Kidney (tissue), 14 donors: ENCODE results near the gene ROR1. TPM values are rescaled to one million over a fixed set of nuclear protein-coding genes. Genes with fewer than 3 reads are reported as not detected.

Source experiments
- DNase-seq, 5 donors: peaks; one replicate each; pipeline ENCODE4 v3.0.0-alpha.2; 2013 to 2020
- FAIRE-seq: peaks from 2 replicates; lab custom pipeline; 2012; peaks lifted over from hg19 to GRCh38; lab: Jason Lieb, UNC
- H3K27ac ChIP-seq, 2 donors: one replicate each; pipeline ENCODE4 v1.7.0; 2013; ENCODE audit warnings: low read depth in 2 of 2, low read length in 2 of 2, inconsistent platforms in 1 of 2
- H3K27me3 ChIP-seq: one replicate; pipeline ENCODE4 v1.7.1; 2013; ENCODE audit warnings: low read length, inconsistent platforms; ENCODE audit not compliant: control insufficient read depth, insufficient read depth
- H3K36me3 ChIP-seq, 3 donors: one replicate each; pipeline versions ENCODE4 v1.7.0 to v1.7.1; 2013; ENCODE audit warnings: low read length in 3 of 3, control low read depth in 1 of 3, inconsistent platforms in 1 of 3; ENCODE audit not compliant: insufficient read depth in 3 of 3, control insufficient read depth in 2 of 3
- H3K4me1 ChIP-seq, 3 donors: one replicate each; pipeline versions ENCODE4 v1.7.0 to v1.7.1; 2013; ENCODE audit warnings: low read length in 3 of 3, inconsistent platforms in 1 of 3, low read depth in 1 of 3; ENCODE audit not compliant: control insufficient read depth in 2 of 3, insufficient read depth in 2 of 3
- H3K4me3 ChIP-seq, 3 donors: one replicate each; pipeline versions ENCODE4 v1.7.0 to v1.8.1; 2013; ENCODE audit warnings: low read length in 3 of 3, control low read depth in 1 of 3, inconsistent platforms in 1 of 3
- H3K9ac ChIP-seq, 3 donors: one replicate each; pipeline versions ENCODE4 v1.7.0 to v1.7.1; 2013; ENCODE audit warnings: low read length in 3 of 3, control low read depth in 1 of 3, inconsistent platforms in 1 of 3
- H3K9me3 ChIP-seq, 3 donors: one replicate each; pipeline versions ENCODE4 v1.7.0 to v1.7.1; 2013; ENCODE audit warnings: low read length in 3 of 3, control low read depth in 1 of 3, inconsistent platforms in 1 of 3; ENCODE audit not compliant: control insufficient read depth in 2 of 3, insufficient read depth in 1 of 3
- intact Hi-C: fragments of 100-400 bp; cut with DNase I; formaldehyde crosslinking; loops from one replicate; pipeline ENCODE4 v1.11.1; 2022
- polyA plus RNA-seq: library from polyadenylated mRNA; stranded (reverse); fragments of 350-450 nt; fragmentation: Illumina TruSeq; extraction: RNeasy Lipid Tissue Mini Kit (QIAGEN cat#74804); gene quantifications from one replicate; pipeline ENCODE4 v1.2.3, GENCODE V29; 2014; ENCODE audit warnings: low read depth, low replicate concordance; ENCODE audit not compliant: insufficient read depth
- total RNA-seq: library from RNA; stranded (reverse); fragmentation: NEBNext Ultra II Directional; extraction: Animal tissue kit (Norgen Biotek cat#: 25700); gene quantifications from one replicate; pipeline ENCODE4 v1.2.1, GENCODE V29; 2021
- TF ChIP-seq, protein P1 (sequence below): IDR thresholded peaks from 3 replicates; pipeline ENCODE4 v1.5.1; 2012; ENCODE audit warnings: mild to moderate bottlenecking, moderate library complexity, borderline replicate concordance; ENCODE audit not compliant: insufficient read depth; ENCODE audit errors: extremely low read depth
- donor health status: control.
- donor health status: control.
- donor health status: control.
- donor health status: control.
- donor health status: control.
- donor health status: DM: yes; HTN: yes; CAD: no.
- donor health status: Normal renal cell carcinoma (clear cell type).

Gene ROR1
- total and polyA plus RNA-seq, 2 donors from 2014 or later = 0.77 to 8.0 TPM

DNA sequence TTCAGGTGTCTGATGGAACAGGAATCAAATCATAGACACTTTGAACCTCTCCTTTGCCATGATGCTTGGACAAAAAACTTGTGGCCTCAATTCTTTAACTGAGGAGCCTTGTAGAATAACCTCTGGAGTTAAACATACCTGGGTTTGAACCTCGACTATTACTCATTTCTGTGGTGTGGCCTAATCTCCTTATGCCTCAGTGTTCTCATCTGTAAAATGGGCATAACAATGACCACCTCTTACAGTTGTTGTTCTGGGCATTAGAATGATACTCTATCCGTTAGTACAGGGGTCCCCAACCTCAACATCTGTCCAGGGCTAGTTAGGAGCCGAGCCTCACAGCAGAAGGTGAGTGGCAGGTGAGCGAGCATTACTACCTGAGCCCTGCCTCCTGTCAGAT, 137.2 kb downstream of the ROR1 start:
- H3K36me3 ChIP-seq = no peaks in the 10 kb centered on the region
- H3K4me1 ChIP-seq = peaks cover 0 to 14% (median 4%) of the 10 kb centered on the region in 3 donors
- intact Hi-C loops = no loop called here
- H3K27ac ChIP-seq = no peak overlapping the region
- no peak overlapping the region for H3K9ac ChIP-seq
- FAIRE-seq (no peak), DNase-seq (no peak)
- no peaks in the 10 kb centered on the region for H3K9me3 ChIP-seq
- no peaks in the 10 kb centered on the region for H3K27me3 ChIP-seq
- no peak overlapping the region for H3K4me3 ChIP-seq
- TF ChIP-seq, protein P1, sequence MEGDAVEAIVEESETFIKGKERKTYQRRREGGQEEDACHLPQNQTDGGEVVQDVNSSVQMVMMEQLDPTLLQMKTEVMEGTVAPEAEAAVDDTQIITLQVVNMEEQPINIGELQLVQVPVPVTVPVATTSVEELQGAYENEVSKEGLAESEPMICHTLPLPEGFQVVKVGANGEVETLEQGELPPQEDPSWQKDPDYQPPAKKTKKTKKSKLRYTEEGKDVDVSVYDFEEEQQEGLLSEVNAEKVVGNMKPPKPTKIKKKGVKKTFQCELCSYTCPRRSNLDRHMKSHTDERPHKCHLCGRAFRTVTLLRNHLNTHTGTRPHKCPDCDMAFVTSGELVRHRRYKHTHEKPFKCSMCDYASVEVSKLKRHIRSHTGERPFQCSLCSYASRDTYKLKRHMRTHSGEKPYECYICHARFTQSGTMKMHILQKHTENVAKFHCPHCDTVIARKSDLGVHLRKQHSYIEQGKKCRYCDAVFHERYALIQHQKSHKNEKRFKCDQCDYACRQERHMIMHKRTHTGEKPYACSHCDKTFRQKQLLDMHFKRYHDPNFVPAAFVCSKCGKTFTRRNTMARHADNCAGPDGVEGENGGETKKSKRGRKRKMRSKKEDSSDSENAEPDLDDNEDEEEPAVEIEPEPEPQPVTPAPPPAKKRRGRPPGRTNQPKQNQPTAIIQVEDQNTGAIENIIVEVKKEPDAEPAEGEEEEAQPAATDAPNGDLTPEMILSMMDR = no peak

DNA sequence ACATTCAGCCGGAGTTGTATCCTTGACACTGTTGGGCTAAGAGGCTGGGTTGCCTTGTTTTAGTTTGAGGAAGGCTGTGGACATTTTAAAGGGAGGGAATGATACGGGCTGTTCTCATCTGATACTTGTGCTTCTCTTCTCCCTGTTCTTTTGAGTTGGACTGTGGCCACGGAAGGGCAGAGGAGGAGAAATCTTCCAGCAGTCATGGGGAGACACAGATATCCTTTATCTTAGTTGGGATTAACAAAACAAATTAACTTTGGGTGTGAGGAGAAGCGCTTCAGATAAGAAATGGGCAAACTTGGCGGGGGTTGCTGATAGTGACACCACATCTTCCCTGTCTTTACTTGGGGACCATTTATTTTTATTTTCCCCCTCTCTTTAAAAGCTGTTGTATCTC, 138.8 kb downstream of the ROR1 start:
- intact Hi-C loops = no loop called here
- FAIRE-seq = no peak

DNA sequence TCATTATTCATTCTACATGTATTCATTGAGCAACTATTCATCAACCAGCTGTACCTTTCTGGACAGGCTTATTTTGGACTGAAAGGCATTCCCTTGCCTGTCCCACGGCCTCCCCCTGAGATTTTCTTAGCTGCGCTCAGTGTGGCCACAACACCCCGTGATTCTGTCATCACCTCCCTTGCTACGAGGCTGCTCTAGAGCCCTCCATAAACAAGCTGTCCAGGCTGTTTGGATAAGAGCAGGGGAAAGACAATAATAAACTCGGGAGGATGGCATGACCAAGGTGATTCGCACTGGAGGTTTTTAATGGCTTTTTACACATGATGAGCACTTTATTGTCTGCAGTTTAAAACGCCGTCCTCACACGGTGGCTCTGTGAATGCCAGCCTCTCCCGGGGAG, 139.7 kb downstream of the ROR1 start:
- Histone ChIP-seq H3K4me3 (no peak overlapping the region), H3K4me1 (peaks cover 0 to 14% (median 4%) of the 10 kb centered on the region in 3 donors), H3K27ac (no peak overlapping the region), H3K9me3 (no peaks in the 10 kb centered on the region), H3K27me3 (no peaks in the 10 kb centered on the region), H3K36me3 (no peaks in the 10 kb centered on the region), H3K9ac (no peak overlapping the region)
- DNase-seq = no peak
- intact Hi-C loops = no loop called here
- TF ChIP-seq, protein P1 = no peak
- FAIRE-seq = no peak

More for the DNA sequence above, 138.8 kb downstream of the ROR1 start:
- H3K36me3 ChIP-seq = no peaks in the 10 kb centered on the region
- TF ChIP-seq, protein P1 = no peak
- no peaks in the 10 kb centered on the region for H3K27me3 ChIP-seq
- H3K4me1 ChIP-seq = peaks cover 0 to 14% (median 4%) of the 10 kb centered on the region in 3 donors
- H3K4me3 ChIP-seq = no peak overlapping the region
- H3K27ac ChIP-seq = no peak overlapping the region
- no peaks in the 10 kb centered on the region for H3K9me3 ChIP-seq
- H3K9ac ChIP-seq = no peak overlapping the region
- no peak for DNase-seq

DNA sequence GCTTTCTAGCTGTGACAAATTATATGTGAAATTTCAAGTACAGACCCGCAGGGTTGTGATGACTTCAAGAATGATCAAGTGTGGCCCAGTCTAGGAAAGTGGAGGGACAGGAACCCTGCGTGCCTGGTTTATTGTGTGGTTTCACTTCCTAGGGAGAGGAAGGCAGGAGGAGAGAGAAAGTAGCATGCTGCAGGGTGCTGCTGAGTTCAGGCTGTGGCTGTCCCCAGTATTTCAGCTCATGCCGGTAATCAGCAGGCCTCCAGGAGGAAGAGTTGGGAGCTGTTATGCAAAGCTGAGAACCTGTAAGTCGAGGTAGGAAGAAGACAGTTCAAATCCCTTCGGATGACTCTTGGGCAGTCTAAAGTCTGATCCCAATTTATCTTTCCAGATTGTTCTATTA, 140.4 kb downstream of the ROR1 start:
- no peak overlapping the region for H3K9ac ChIP-seq
- no peak overlapping the region for H3K4me3 ChIP-seq
- FAIRE-seq (no peak), DNase-seq (no peak)
- intact Hi-C loops = no loop called here
- no peaks in the 10 kb centered on the region for H3K36me3 ChIP-seq
- peaks cover 0 to 13% (median 0%) of the 10 kb centered on the region in 3 donors for H3K4me1 ChIP-seq
- TF ChIP-seq, protein P1 = no peak
- no peaks in the 10 kb centered on the region for H3K27me3 ChIP-seq
- H3K9me3 ChIP-seq = no peaks in the 10 kb centered on the region
- no peak overlapping the region for H3K27ac ChIP-seq
